Breast epithelium (tissue), 3 donors: Measurements from ENCODE around the gene REM2.

Experiments
- POLR2A ChIP-seq: fragments of 450-650 bp; IDR thresholded peaks from one replicate; pipeline ENCODE4 v1.6.1; 2016; ENCODE audit warnings: antibody characterized with exemption, mild to moderate bottlenecking, moderate library complexity
- TF ChIP-seq, protein P1 (sequence below), 3 donors: fragments of 450-650 bp; IDR thresholded peaks; one replicate each; pipeline ENCODE4 v1.5.1; 2016 to 2017; ENCODE audit warnings: antibody characterized with exemption in 3 of 3, mild to moderate bottlenecking in 3 of 3, moderate library complexity in 3 of 3

DNA sequence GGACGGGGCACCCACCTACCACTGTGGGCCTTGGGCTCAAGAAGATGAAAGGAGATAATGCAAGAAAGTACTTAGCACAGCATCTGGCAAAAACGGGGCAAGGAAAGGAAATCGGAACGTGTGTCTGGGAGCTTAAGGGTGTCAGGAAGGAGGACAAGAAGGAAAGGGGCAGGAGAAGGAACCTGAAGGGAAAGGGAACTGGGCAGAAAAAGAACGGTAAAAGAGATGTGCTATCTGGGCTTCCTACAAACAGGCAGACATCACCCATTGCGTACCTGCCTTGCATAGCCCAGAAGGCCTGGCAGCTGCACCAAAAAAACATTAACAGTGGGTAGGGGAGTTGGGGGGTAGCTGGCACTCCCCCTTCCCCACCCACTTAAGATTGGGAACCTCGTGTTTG is 958 bp upstream of the REM2 start:
- TF ChIP-seq, protein P1, sequence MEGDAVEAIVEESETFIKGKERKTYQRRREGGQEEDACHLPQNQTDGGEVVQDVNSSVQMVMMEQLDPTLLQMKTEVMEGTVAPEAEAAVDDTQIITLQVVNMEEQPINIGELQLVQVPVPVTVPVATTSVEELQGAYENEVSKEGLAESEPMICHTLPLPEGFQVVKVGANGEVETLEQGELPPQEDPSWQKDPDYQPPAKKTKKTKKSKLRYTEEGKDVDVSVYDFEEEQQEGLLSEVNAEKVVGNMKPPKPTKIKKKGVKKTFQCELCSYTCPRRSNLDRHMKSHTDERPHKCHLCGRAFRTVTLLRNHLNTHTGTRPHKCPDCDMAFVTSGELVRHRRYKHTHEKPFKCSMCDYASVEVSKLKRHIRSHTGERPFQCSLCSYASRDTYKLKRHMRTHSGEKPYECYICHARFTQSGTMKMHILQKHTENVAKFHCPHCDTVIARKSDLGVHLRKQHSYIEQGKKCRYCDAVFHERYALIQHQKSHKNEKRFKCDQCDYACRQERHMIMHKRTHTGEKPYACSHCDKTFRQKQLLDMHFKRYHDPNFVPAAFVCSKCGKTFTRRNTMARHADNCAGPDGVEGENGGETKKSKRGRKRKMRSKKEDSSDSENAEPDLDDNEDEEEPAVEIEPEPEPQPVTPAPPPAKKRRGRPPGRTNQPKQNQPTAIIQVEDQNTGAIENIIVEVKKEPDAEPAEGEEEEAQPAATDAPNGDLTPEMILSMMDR (IDR thresholded peaks at IDR 0.05) = no peak
- TF ChIP-seq POLR2A = no peak
